ENCODE data around the gene ZNF107.
"Not testable (repeated sequence)": the region's sequence is repeated elsewhere in the genome, so short reads cannot be mapped to it uniquely, and the experiment has no call there.

The ZNF107 gene

DNA sequence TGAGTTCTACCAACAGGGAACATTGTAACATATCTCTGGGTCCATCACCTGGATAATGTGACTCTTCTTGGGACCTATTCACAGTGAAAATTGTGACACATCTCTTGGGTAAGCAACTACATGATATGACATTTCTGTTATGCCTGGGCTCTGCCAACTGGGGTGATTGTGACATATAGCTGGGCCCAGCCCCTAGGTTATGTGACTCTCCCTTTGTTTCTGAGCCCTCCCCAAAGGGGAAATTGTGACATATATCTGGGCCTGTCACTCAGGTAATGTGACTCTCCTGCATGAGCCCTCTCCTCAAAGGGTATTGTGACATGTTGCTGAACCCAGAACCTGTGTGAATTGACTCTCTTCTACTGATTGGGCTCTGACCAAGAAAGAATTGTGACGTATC, 22.4 kb upstream of the ZNF107 start:
- no peak for DNase-seq (ENCODE audit: low spot score)

DNA sequence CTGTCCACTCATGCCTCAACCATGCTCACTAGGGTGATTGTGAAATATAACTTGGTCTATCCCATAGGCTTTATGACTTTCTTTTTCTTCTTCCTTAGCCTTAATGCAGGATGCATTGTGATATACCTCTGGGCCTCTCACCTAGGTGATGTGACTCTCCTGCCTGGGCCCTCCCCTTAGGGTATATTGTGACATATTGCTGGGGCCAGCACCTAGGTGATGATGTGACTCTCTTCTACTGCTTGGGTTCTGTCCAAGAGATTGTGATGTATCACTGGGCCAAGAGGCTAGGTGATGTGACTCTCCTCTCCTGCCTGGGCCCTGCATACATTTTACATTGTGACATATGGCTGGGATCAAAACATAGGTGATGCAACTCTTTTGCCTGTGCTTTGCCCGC, 14.7 kb upstream of the ZNF107 start:
- no peak for DNase-seq (ENCODE audit: low spot score)

GRCh38 chr7:64651632-64652165, 14.2 kb upstream of the ZNF107 start:
- no peak for DNase-seq (ENCODE audit: low spot score)

- DNase-seq (ENCODE audit: low spot score) = no peak
Observed at GRCh38 chr7:64653721-64654401, 12.1 kb upstream of the ZNF107 start.

DNA sequence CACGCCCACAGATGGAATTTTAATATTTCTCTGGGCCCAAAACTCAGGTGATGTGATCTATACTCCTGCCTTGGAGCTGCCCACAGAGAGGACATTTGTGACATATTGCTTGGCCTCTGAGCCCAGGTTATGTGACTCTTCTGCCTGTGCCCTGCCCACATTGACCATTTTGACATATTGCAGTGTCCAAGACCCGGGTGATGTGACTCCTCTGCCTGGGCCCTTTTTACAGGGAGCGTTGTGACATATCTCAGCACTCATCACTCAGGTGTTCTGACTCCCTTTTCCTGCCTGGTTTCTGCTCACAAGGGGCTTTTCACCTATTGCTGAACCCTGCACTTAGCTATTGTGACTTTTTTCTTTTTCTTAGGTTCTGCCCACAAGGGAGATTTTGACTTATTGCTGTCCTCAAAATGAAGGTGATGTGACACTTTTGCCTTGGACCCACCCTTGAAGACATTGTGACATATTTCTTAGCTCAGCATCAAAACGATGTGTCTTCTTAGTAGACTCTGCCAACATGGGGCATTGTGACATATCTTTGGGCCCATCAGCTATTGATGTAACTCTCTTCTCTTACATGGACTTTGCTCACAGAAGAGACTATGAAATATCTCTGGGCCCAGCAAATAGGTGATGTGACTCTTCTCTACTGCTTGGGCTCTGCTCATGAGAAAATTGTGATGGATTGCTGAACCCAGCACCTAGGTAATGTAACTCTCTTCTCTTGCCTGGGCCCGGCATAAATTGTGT, 11.0 kb upstream of the ZNF107 start:
- DNase-seq (ENCODE audit: low spot score) = no peak

GRCh38 chr7:64655811-64656210, 10.1 kb upstream of the ZNF107 start:
- no peak for DNase-seq (ENCODE audit: low spot score)

GRCh38 chr7:64656489-64656888, 9.4 kb upstream of the ZNF107 start:
- DNase-seq (ENCODE audit: low spot score) = no peak

- not testable (repeated sequence) for DNase-seq (ENCODE audit: low spot score)
Observed at GRCh38 chr7:64662091-64662490, 3.8 kb upstream of the ZNF107 start.

- no peak for DNase-seq (ENCODE audit: low spot score)
Observed at GRCh38 chr7:64666663-64667050, 724 bp downstream of the ZNF107 start.

- DNase-seq (ENCODE audit: low spot score) = no peak
Observed at GRCh38 chr7:64667311-64667710, 1.4 kb downstream of the ZNF107 start.

- no peak for DNase-seq (ENCODE audit: low spot score)
Observed at GRCh38 chr7:64672414-64672813, 6.5 kb downstream of the ZNF107 start.

DNA sequence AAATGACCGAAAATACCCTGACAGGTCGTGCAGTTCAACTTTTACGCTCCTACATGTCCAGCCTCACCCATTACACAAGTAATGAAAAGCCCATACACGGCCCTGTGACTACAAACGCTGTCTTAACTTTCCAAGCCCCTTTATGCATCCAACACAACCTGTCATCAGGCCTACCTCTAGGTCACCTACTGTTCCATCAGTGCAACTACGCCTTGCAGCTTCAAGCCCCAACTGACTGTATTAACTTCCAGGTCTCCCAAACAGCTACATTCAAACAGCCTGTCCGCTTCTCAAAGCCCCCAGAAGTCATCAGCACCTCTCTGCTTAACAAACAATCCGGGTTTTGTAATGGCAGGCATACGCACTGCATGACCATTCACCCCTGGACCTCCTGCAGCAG, 19.2 kb downstream of the ZNF107 start:
- DNase-seq (ENCODE audit: low spot score) = no peak

DNA sequence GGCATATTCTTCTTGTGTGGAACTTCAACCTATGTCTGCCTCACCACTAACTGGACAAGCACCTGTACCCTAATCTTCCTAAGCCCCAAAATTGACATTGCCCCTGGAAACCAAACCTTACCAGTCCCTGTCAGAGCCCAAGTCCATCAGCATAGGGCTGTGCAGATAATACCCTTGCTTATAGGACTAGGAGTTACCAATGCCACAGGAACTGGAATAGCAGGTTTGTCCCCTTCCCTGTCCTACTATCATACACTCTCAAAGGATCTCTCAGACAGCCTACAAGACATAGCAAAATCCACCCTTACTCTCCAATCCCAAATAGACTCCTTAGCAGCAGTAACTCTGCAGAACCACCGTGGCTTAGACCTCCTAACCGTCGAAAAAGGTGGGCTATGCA, 19.8 kb downstream of the ZNF107 start:
- no peak for DNase-seq (ENCODE audit: low spot score)

- DNase-seq (ENCODE audit: low spot score) = no peak
Observed at GRCh38 chr7:64686493-64687184, 20.7 kb downstream of the ZNF107 start.

DNA sequence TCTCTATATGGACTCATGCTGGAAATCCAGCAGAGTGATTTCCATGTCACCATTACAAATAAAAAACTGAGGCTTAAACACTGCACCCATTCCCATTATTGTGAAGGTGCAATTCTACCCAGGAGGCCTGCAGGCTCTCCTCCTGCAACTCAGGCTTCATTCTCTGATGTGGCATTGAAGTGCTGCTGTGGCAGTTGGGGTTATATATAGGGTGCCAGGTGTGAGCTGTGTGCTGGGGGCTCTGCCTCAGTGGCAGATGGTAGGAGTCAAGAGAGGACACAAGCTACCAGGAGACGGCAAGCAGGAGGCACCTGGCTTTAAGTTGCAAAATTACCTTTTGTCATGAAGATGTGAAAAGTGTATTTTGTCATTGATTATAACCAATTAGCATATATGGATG, 21.3 kb downstream of the ZNF107 start:
- DNase-seq (ENCODE audit: low spot score) = no peak

DNA sequence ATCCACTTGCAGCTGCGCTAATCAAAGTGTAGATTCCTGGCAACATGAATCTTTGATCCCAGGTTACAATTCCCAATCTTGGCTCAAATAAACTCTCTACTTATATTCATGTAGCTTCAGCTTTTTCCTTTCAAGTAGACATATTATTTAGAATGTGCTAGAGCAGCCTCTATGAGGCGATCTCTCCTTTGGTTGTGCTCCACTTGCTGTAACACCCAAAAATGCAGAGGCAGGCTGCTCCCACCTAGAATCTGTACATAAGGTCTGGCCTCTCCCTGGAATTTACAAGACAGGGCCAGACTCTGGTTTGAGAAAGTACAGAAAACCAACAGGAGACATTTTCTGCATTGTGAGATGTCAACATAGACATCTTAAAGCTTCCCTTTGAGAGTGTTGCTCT, 23.1 kb downstream of the ZNF107 start:
- no peak for DNase-seq (ENCODE audit: low spot score)

- no peak for DNase-seq (ENCODE audit: low spot score)
Observed at GRCh38 chr7:64691831-64692230, 25.9 kb downstream of the ZNF107 start.

DNA sequence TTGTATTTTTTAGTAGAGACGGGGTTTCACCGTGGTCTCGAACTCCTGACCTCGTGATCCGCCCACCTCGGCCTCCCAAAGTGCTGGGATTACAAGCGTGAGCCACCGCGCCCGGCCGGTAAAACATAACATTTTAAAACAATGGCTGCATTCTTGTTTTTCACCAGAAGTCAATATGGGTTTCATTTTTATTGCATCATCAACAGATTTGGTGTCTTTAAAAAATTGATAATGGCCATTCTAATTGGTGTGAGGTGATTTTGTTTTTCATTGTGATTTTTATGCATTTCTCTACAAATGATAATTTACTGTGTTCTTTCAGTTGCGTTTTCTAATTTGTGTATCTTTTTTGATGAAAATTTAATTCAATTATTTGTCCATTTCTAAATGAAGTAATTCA, 31.9 kb downstream of the ZNF107 start:
- not testable (repeated sequence) for DNase-seq (ENCODE audit: low spot score)

GRCh38 chr7:64706625-64707292, 40.8 kb downstream of the ZNF107 start:
- DNase-seq (ENCODE audit: low spot score) = no peak

DNA sequence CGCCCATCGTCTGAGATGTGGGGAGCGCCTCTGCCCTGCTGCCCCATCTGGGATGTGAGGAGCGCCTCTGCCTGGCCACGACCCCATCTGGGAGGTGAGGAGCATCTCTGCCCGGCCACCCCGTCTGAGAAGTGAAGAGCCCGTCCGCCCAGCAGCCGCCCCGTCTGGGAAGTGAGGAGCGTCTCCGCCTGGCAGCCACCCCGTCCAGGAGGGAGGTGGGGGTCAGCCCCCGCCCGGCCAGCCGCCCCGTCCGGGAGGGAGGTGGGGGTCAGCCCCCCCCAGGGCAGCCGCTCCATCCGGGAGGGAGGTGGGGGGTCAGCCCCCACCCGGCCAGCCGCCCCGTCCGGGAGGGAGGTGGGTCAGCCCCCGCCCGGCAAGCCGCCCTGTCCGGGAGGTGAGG, 52.0 kb downstream of the ZNF107 start:
- DNase-seq (ENCODE audit: low spot score) = not testable (repeated sequence)

DNA sequence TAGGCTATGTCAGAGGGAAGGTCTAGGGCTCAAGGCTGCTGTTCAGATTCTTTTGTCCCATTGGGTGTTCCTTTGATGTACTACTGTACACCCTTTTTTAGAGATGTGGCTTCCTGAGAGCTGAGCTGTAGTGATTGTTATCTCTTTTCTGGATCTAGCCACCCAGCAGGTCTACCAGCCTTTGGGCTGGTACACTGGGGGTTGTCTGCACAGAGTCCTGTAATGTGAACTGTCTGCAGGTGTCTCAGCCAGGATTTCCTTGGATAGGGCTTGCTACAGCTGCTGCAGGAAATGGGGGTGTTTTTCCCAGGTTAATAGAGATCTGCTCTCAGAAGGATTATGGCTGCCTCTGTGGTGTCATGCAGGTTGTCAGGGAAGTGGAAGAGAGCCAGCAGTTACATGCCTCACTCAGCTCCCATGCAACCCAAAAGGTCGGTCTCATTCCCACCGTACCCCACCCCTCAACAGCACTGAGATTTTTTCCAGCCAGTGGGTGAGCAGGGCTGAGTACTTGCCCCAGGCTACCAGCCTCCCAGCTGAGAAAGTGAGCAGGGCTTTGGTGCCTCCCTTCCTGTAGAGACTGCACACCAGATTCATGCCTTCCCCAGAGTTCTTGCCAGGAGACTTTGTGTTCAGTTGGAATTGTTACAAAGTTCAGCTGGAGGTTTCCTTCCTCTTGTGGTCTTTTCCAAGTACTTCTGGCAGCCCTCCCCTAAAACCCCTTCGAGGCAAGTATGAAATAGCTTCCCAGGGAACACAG, 63.3 kb downstream of the ZNF107 start:
- DNase-seq (ENCODE audit: low spot score) = no peak

Measured in HuH-7.5 (cell line).